ENCODE data around the gene COMMD9.

The COMMD9 gene

GRCh38 chr11:36292311-36292722, 3.1 kb upstream of the COMMD9 start:
- H3K27ac ChIP-seq = no peak overlapping the region
- TF ChIP-seq CTCF (conservative IDR thresholded peaks at IDR 0.05) (peak; percentile 72), ZFX (IDR thresholded peaks at IDR 0.05) (no peak)

- TF ChIP-seq CTCF (conservative IDR thresholded peaks at IDR 0.05) (no peak), ZFX (IDR thresholded peaks at IDR 0.05) (no peak)
- peak overlapping the region; percentile 32 for H3K27ac ChIP-seq
These were observed 590 bp downstream of the COMMD9 start for GRCh38 chr11:36288442-36289225.

- TF ChIP-seq CTCF (conservative IDR thresholded peaks at IDR 0.05) (no peak), ZFX (IDR thresholded peaks at IDR 0.05) (no peak)
- no peak overlapping the region for H3K27ac ChIP-seq
These were observed 6.3 kb downstream of the COMMD9 start for GRCh38 chr11:36282926-36283325.

- TF ChIP-seq CTCF (conservative IDR thresholded peaks at IDR 0.05) (no peak), ZFX (IDR thresholded peaks at IDR 0.05) (no peak)
- no peak overlapping the region for H3K27ac ChIP-seq
These were observed 7.4 kb downstream of the COMMD9 start for GRCh38 chr11:36281850-36282249.

GRCh38 chr11:36280531-36280930, 8.7 kb downstream of the COMMD9 start:
- no peak overlapping the region for H3K27ac ChIP-seq
- TF ChIP-seq ZFX (IDR thresholded peaks at IDR 0.05) (no peak), CTCF (conservative IDR thresholded peaks at IDR 0.05) (no peak)

- H3K27ac ChIP-seq = no peak overlapping the region
- TF ChIP-seq ZFX (IDR thresholded peaks at IDR 0.05) (no peak), CTCF (conservative IDR thresholded peaks at IDR 0.05) (no peak)
These were observed 10.5 kb downstream of the COMMD9 start for GRCh38 chr11:36278531-36279282.

- TF ChIP-seq ZFX (IDR thresholded peaks at IDR 0.05) = no peak
- TF ChIP-seq CTCF (conservative IDR thresholded peaks at IDR 0.05) = no peak
- no peak overlapping the region for H3K27ac ChIP-seq
These were observed 14.8 kb downstream of the COMMD9 start for GRCh38 chr11:36274414-36274813.
